GM12872 (cell line): Measurements from ENCODE around the gene MED13.

Experiments
- TF ChIP-seq, protein P1 (sequence below): IDR thresholded peaks from 3 replicates; pipeline ENCODE4 v1.5.1; 2011; ENCODE audit warnings: low read depth, mild to moderate bottlenecking, low read length, moderate library complexity; ENCODE audit not compliant: insufficient read depth

MED13 gene

DNA sequence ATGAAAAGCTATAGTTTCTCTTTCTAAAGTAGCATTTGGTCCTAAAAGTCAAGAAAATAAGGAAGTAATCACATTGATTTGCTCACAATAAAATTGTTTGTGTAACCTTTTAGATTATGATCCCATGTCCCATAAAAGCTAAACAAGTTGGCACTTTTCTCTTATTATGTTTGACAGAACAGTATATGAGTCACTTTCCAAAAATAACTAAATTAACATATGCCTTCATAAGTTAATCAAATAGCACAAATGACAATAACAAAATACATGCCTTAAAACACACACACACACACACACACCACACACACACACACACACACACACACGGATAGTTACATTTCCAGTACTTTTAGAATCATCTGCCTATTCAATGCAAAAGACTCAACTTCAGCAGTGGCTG lies 2.8 kb downstream of the MED13 start:
- TF ChIP-seq, protein P1, sequence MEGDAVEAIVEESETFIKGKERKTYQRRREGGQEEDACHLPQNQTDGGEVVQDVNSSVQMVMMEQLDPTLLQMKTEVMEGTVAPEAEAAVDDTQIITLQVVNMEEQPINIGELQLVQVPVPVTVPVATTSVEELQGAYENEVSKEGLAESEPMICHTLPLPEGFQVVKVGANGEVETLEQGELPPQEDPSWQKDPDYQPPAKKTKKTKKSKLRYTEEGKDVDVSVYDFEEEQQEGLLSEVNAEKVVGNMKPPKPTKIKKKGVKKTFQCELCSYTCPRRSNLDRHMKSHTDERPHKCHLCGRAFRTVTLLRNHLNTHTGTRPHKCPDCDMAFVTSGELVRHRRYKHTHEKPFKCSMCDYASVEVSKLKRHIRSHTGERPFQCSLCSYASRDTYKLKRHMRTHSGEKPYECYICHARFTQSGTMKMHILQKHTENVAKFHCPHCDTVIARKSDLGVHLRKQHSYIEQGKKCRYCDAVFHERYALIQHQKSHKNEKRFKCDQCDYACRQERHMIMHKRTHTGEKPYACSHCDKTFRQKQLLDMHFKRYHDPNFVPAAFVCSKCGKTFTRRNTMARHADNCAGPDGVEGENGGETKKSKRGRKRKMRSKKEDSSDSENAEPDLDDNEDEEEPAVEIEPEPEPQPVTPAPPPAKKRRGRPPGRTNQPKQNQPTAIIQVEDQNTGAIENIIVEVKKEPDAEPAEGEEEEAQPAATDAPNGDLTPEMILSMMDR = no peak

DNA sequence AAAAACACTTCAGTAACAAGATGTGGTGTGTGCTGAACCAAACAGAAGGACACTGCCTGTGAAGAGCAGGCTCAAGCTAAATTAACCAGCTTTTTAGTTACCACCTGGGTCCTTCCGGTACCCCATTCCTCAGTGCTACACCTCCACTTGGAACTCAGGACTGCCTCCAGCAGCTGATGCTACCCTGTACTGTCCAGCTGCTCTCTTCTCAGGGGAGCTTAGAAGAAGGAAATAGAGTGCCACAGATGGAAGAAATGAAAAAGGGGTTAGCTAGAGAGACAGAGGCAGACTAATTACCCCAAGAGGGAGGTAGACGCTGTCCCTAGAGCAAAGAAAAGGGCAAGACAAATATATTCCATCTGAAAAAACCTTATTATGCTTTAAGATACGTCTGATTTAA lies 5.7 kb downstream of the MED13 start:
- TF ChIP-seq, protein P1 = no peak

GRCh38 chr17:62058611-62059010 lies 6.5 kb downstream of the MED13 start:
- TF ChIP-seq, protein P1 = no peak

- TF ChIP-seq, protein P1 = no peak
These were observed 7.4 kb downstream of the MED13 start for GRCh38 chr17:62057696-62058095.

DNA sequence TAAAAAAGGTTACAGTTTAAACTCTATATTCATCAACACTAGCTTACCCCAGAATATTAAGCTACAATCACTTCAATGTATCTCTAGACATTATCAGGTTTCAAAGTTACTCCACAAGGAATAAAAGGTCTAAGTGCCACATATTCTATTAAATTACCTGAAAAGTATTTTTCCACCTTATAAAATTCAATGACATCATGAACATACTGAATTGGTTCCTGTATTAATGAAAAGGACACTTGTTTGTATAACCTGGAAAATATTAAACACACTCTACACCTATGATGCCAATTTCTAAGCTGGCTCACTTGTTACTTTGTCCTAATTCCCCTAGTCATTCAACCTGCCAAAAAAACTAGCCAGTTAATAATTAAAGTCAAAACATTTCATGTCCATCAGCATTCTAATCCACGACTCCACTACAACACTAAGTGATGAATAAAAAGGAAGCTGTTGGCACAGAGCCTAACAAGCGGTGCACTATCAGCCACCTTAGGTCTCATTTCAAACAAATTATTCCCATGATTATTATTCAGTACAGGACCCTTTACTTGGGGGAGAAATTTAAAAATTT lies 12.2 kb downstream of the MED13 start:
- TF ChIP-seq, protein P1 = no peak

- TF ChIP-seq, protein P1 = no peak
These were observed 14.0 kb downstream of the MED13 start for GRCh38 chr17:62051053-62051452.

DNA sequence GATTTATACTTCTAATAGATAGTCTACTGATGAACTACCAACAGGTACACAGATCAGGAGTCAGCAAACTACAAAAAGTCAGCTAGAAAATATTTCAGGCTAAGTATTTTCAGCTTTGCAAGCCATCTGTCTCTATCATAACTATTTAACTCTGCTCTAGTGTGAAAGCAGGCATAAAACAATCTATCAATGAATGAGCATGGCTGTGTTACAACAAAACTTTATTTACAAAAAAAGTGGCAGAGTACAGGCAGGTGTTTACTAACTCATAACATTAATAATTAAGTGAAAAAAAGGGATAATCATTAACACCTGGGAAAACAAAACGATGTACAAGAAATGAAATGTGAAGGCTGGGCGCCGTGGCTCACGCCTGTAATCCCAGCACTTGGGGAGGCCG lies 15.8 kb downstream of the MED13 start:
- TF ChIP-seq, protein P1 = no peak
